GM06990 (cell line): ENCODE data around the gene SHISA7.
A peak's percentile ranks its signal among the peaks of the same experiment; 100 is the strongest.
"Not testable (repeated sequence)": the region's sequence is repeated elsewhere in the genome, so short reads cannot be mapped to it uniquely, and the experiment has no call there.

ENCODE experiments used
- DNase-seq: peaks from one replicate; pipeline ENCODE4 v3.0.0-alpha.2; 2011; ENCODE audit not compliant: insufficient read length; ENCODE audit errors: extremely low read depth
- H3K27me3 ChIP-seq: replicated peaks from 2 replicates; pipeline ENCODE4 v1.6.0; 2011; ENCODE audit warnings: low read length; ENCODE audit not compliant: control insufficient read depth, insufficient read depth
- H3K36me3 ChIP-seq: 2 replicates; pipeline ENCODE4 v1.5.1; 2011; ENCODE audit warnings: low read length; ENCODE audit not compliant: control insufficient read depth, insufficient read depth
- H3K4me3 ChIP-seq: replicated peaks from 2 replicates; pipeline ENCODE4 v1.5.1; 2011; ENCODE audit warnings: low read depth, mild to moderate bottlenecking, control low read depth, low read length
- CTCF ChIP-seq: IDR thresholded peaks from 2 replicates; pipeline ENCODE4 v1.5.1; 2011; ENCODE audit warnings: low read length, control low read depth, mild to moderate bottlenecking, inconsistent platforms; ENCODE audit not compliant: insufficient read depth, poor library complexity, severe bottlenecking

The SHISA7 gene

GRCh38 chr19:55407800-55408532 lies 35.1 kb downstream of the SHISA7 start:
- TF ChIP-seq CTCF: no peak

GRCh38 chr19:55407550-55407799 lies 35.6 kb downstream of the SHISA7 start, which contains the start of gene UBE2S:
TSS of gene UBE2S (minus strand) at chr19:55407788. CDS start at chr19:55407589, 199 bp downstream.
- not testable (repeated sequence) for DNase-seq, H3K27me3 ChIP-seq
- H3K36me3 ChIP-seq: peaks cover 21% of the 10 kb centered on the region
- H3K4me3 ChIP-seq: peak within 1 kb of the TSS; percentile 70

More at GRCh38 chr19:55407800-55408532, 35.1 kb downstream of the SHISA7 start:
- DNase-seq: peak; percentile 99
- Histone ChIP-seq H3K27me3 (no peaks in the 10 kb centered on the region), H3K4me3 (peak overlapping the region; percentile 70), H3K36me3 (peaks cover 17% of the 10 kb centered on the region)

- DNase-seq: no peak
- H3K4me3 ChIP-seq: peak overlapping the region; percentile 70
- no peak for TF ChIP-seq CTCF
- no peaks in the 10 kb centered on the region for H3K27me3 ChIP-seq
- H3K36me3 ChIP-seq: peaks cover 24% of the 10 kb centered on the region
Observed at GRCh38 chr19:55406826-55407549, 36.1 kb downstream of the SHISA7 start.

GRCh38 chr19:55406091-55406825 lies 36.8 kb downstream of the SHISA7 start:
- Histone ChIP-seq H3K27me3 (no peaks in the 10 kb centered on the region), H3K36me3 (peaks cover 28% of the 10 kb centered on the region), H3K4me3 (peak overlapping the region; percentile 70)
- no peak for DNase-seq
- no peak for TF ChIP-seq CTCF

GRCh38 chr19:55405638-55406037 lies 37.5 kb downstream of the SHISA7 start:
- H3K36me3 ChIP-seq: peaks cover 32% of the 10 kb centered on the region
- DNase-seq: no peak
- no peak for TF ChIP-seq CTCF
- no peaks in the 10 kb centered on the region for H3K27me3 ChIP-seq
- H3K4me3 ChIP-seq: peak overlapping the region; percentile 70

GRCh38 chr19:55402509-55402908 lies 40.6 kb downstream of the SHISA7 start:
- Histone ChIP-seq H3K36me3 (peaks cover 34% of the 10 kb centered on the region), H3K4me3 (no peak overlapping the region), H3K27me3 (no peaks in the 10 kb centered on the region)
- DNase-seq: no peak
- TF ChIP-seq CTCF: no peak

- DNase-seq: not testable (repeated sequence)
- peaks cover 34% of the 10 kb centered on the region for H3K36me3 ChIP-seq
Observed at GRCh38 chr19:55401390-55401789, 41.7 kb downstream of the SHISA7 start.

More at GRCh38 chr19:55401390-55401789, 41.7 kb downstream of the SHISA7 start:
- not testable (repeated sequence) for H3K27me3 ChIP-seq, H3K4me3 ChIP-seq
